Cardiac muscle cell (in vitro differentiated cells and primary cell): ENCODE results near the gene KIRREL3. TPM values are rescaled to one million over a fixed set of nuclear protein-coding genes. Genes with fewer than 3 reads are reported as not detected.

Experiments
- DNase-seq, 2 donors: peaks; one replicate each; pipeline versions ENCODE4 v3.0.0 to v3.0.0-alpha.2; 2010 to 2017; ENCODE audit warnings: low read depth in 1 of 2, low spot score in 1 of 2
- H3K27ac ChIP-seq: fragments of 200-600 bp; sonication (generic); 2 replicates; pipeline ENCODE4 v1.5.1; 2016
- H3K27me3 ChIP-seq: fragments of 200-600 bp; sonication (generic); 2 replicates; pipeline ENCODE4 v1.6.0; 2016; ENCODE audit warnings: control low read depth
- H3K36me3 ChIP-seq: fragments of 200-600 bp; sonication (generic); 2 replicates; pipeline ENCODE4 v1.5.1; 2016; ENCODE audit warnings: control low read depth
- H3K4me1 ChIP-seq: fragments of 200-600 bp; sonication (generic); 2 replicates; pipeline ENCODE4 v1.8.1; 2017; ENCODE audit warnings: low read depth, mild to moderate bottlenecking, mixed run types
- H3K4me3 ChIP-seq: fragments of 200-600 bp; sonication (generic); 2 replicates; pipeline ENCODE4 v1.5.1; 2016; ENCODE audit warnings: mild to moderate bottlenecking
- H3K9me3 ChIP-seq: fragments of 200-600 bp; sonication (generic); 2 replicates; pipeline ENCODE4 v1.5.1; 2017; ENCODE audit warnings: low read depth, mild to moderate bottlenecking, control low read depth
- polyA plus RNA-seq: library from polyadenylated mRNA; unstranded; fragments of >200 nt; fragmentation: Nextera tagmentation; extraction: Ambion mirVana; gene quantifications from 2 replicates; pipeline ENCODE4 v1.2.1, GENCODE V29; 2016
- total RNA-seq: library from RNA; depleted of rRNA; stranded (reverse); fragments of >200 nt; gene quantifications from 2 replicates; pipeline ENCODE4 v1.2.3, GENCODE V29; 2016
- TF ChIP-seq, protein P1 (sequence below): IDR thresholded peaks from 2 replicates; pipeline ENCODE4 v1.5.1; 2012; ENCODE audit warnings: low read depth, mild to moderate bottlenecking, low read length

KIRREL3 gene
- total and polyA plus RNA-seq, 2 experiments from 2014 or later, result 0.12 to 0.89 TPM

DNA sequence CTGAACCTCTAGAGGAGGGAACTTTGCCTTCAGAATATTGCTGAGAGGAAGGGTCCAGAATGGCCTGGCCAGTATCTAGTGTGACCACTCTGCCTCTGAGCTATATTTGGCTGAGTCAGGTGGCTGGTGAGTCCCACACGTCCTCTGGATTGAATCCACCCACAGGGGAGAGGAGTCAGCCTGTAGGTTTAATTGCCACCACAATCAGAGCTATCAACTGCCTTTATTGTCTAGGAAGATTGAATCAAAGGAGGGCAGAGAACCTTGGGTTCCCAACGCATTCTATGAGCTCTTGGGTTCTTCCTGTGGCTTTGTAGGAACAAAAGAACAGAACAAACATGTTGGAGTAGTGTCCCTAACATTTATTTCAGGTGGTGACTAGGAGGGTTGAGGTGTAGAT is 577.4 kb downstream of the KIRREL3 start:
- H3K9me3 ChIP-seq, result no peaks in the 10 kb centered on the region
- TF ChIP-seq, protein P1, sequence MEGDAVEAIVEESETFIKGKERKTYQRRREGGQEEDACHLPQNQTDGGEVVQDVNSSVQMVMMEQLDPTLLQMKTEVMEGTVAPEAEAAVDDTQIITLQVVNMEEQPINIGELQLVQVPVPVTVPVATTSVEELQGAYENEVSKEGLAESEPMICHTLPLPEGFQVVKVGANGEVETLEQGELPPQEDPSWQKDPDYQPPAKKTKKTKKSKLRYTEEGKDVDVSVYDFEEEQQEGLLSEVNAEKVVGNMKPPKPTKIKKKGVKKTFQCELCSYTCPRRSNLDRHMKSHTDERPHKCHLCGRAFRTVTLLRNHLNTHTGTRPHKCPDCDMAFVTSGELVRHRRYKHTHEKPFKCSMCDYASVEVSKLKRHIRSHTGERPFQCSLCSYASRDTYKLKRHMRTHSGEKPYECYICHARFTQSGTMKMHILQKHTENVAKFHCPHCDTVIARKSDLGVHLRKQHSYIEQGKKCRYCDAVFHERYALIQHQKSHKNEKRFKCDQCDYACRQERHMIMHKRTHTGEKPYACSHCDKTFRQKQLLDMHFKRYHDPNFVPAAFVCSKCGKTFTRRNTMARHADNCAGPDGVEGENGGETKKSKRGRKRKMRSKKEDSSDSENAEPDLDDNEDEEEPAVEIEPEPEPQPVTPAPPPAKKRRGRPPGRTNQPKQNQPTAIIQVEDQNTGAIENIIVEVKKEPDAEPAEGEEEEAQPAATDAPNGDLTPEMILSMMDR, result no peak
- no peaks in the 10 kb centered on the region for H3K27me3 ChIP-seq
- no peak for DNase-seq
- H3K36me3 ChIP-seq, result no peaks in the 10 kb centered on the region
- no peak overlapping the region for H3K27ac ChIP-seq
- peaks cover 21% of the 10 kb centered on the region for H3K4me1 ChIP-seq
- H3K4me3 ChIP-seq, result no peak overlapping the region

DNA sequence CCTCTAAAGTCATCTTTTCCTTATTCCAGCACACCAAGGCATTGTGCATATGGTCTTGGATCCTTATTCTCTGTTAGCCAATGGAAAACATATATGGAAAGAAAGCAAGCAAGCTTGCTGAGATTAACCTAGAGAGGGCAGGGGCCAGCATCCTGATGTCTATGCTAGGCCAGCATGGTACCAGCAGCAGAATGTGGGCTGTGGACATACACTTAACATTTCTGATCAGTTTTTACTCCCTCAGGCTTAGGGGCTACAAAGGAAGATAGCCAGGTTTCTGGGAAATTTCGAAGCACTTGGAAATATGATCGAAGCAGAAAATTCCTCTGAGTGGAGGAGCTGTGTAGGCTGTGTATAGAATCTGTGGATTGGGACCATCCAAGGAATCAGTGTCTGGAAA is 578.1 kb downstream of the KIRREL3 start:
- Histone ChIP-seq H3K27ac (no peak overlapping the region), H3K36me3 (no peaks in the 10 kb centered on the region), H3K4me3 (no peak overlapping the region), H3K4me1 (peaks cover 21% of the 10 kb centered on the region), H3K9me3 (no peaks in the 10 kb centered on the region), H3K27me3 (no peaks in the 10 kb centered on the region)
- TF ChIP-seq, protein P1, result no peak
- DNase-seq, result no peak

DNA sequence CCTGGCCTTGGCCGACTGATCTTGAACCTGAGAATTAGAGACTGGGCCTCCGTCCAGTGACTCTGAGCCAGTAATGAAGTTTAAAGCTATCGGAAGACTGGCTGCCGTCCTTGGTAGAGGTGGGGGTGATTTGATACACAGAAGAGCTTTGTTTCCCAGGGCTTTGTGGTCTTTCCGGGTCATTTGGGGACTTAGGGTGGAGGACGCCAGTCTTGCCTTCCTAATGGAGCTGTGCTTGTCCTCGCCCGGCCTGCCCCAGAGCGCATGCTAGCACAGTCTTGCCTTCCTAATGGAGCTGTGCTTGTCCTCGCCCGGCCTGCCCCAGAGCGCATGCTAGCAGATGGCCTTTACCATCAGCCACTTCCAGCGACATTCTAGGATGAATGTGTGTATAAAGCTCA is 579.3 kb downstream of the KIRREL3 start:
- no peak overlapping the region for H3K27ac ChIP-seq
- no peak for DNase-seq

DNA sequence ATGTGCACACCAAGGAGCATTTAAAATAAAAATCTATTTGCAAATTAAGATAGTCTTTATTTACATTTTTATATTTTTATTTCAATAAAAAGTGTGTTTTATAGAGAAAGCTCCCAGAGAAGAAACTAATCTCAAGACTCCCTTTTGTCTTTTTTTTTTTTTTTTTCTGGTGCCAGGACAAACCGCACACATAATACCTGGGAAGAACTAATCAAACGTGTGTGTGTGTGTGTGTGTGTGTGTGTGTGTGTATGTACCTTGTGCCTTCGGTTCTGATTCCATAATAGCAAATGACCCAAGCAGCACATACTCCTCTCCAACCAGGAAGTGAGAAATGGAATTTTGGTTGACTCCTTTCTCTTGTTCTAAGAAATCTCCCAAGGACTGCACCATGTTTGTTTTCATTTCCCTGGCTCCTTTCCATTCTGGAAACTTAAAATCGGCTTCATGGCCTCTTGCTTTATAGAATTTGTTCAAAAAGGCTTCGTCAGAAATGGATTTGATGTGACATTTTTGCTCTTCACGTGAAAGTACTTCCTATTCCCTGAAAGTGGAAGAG is 579.8 kb downstream of the KIRREL3 start:
- TF ChIP-seq, protein P1, result no peak
- peak in 1 of 2 donors; percentile 45 for DNase-seq
- Histone ChIP-seq H3K27ac (no peak overlapping the region), H3K4me1 (peaks cover 21% of the 10 kb centered on the region), H3K4me3 (no peak overlapping the region), H3K27me3 (no peaks in the 10 kb centered on the region), H3K9me3 (no peaks in the 10 kb centered on the region), H3K36me3 (no peaks in the 10 kb centered on the region)

More for the DNA sequence above, 579.3 kb downstream of the KIRREL3 start:
- no peaks in the 10 kb centered on the region for H3K27me3 ChIP-seq
- H3K9me3 ChIP-seq, result no peaks in the 10 kb centered on the region
- peaks cover 21% of the 10 kb centered on the region for H3K4me1 ChIP-seq
- TF ChIP-seq, protein P1, result no peak
- H3K36me3 ChIP-seq, result no peaks in the 10 kb centered on the region
- H3K4me3 ChIP-seq, result no peak overlapping the region

DNA sequence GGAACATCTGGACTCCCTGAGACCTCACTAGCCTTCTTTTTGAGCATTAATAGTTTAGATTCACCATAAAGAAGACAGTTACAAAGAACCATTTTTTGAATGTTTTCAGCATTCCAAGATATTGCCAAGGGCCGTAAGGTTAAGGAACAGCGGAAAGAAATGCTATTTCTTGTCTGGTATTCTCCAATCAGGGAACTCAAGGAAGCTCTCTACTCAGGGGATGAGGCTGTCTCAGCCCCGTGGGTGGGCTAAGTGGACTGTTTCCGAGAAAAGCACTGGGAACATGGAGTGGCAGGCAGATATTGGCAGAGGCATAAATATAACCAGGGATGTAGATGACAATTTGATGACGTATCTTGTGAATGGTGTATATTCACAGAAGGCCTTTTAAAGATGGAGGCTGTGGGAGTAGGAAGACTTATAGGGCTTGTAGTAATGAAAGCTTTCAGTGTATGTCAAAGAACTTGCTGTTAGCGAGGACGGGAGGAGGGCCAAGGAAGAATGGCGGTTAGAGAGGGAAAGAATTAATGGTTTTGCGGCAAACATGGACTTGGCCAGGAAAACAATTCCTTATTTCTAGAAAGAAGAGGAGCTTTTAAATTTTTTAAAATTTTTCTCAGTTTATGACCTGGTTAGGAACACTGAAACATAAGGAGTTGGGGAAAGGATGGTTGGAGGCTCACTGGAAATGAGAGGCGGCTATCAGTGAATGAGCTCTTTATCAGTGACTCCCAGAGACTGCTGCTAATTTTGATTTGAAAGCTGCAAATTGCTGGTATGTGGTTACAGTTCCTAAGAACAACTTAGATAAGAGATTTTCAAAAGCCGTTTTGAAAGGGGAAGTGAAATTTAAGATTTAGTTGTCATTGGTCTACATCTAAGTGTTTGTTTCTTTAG is 580.5 kb downstream of the KIRREL3 start:
- TF ChIP-seq, protein P1, result no peak
- peaks cover 21% of the 10 kb centered on the region for H3K4me1 ChIP-seq
- H3K4me3 ChIP-seq, result no peak overlapping the region
- no peaks in the 10 kb centered on the region for H3K36me3 ChIP-seq
- peak in 1 of 2 donors; percentile 88 for DNase-seq
- H3K27ac ChIP-seq, result no peak overlapping the region
- no peaks in the 10 kb centered on the region for H3K27me3 ChIP-seq
- no peaks in the 10 kb centered on the region for H3K9me3 ChIP-seq
